HuH-7.5 (cell line): ENCODE results near the gene GALNT2.

Experiments
- DNase-seq: peaks from one replicate; pipeline ENCODE4 v3.0.0; 2011; ENCODE audit warnings: low spot score

The GALNT2 gene

DNA sequence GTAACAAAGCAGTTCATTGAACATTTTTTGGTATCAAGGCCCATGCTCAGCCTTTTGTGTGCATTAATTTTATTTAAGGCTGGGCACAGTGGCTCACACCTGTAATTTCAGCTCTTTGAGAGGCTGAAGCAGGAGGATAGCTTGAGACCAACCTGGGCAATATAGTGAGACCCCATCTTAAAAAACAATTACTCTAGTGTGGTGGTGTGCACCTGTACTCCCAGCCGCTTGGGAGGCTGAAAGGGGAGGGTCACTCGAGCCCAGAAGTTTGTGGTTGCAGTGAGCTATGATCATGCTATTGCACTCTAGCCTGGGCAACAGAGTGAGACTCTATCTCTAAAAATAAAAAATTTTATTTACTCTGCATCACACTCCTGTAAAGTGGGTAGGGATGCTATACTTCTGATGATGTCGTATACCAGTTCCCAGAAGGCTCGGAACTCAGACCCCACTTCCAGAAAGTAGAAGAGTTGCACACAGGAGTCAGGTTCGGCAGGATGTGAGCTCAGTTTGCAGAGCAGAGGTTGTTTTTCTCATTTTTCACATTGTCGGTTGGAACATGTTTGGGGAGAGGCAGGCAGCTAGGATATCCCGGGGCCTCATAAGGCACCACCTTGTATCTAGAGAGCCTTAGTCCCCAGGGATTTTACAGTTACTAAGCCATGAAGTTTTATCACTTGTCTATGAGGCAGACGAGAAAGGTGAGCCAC, 144.6 kb downstream of the GALNT2 start:
- DNase-seq = no peak

DNA sequence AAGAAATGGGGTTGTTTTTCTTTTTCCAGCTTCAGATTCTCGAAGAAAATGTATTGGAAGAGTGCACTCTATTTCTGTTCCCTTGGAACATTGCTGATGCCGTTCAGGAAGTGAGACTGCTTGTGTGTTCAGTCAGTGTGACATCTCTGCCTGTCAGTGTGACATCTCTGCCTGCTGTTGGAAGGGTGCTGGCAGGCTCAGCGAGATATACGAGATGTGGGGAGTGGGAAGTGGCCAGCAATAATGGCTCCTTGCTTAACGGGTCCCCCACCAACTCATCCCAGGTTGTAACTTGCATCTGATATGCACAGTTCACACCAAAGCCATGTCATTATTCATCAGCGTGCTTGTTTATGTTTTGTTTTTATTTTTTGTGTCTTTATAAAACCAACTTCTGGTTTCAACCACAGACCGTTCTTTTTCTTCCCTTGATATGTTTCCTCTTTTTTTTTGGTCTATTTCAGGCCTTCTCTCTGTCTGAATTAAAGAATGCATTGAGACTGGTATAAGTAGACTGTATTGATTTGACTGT, 145.4 kb downstream of the GALNT2 start:
- no peak for DNase-seq

DNA sequence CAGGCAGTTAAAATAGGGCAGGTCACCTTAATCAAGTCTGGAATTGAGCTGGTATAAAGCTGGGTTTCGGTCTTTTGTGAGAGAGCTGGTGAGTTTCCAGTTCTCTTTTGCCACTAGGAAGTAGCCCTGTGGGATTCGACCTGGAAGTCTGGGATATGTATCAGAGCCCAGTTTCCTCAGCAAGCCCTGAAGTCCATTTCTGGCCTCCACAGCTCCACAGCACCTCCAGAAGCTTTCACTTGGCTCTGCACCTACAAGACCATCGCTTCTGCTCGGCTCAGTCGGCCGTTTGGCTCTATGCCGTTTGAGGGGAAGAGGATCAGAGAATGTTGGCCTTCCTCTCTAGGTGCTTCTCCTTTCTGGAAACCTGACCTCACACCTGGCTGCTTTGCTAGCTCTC, 148.0 kb downstream of the GALNT2 start:
- no peak for DNase-seq

GRCh38 chr1:230215529-230215928, 148.5 kb downstream of the GALNT2 start:
- DNase-seq = no peak

DNA sequence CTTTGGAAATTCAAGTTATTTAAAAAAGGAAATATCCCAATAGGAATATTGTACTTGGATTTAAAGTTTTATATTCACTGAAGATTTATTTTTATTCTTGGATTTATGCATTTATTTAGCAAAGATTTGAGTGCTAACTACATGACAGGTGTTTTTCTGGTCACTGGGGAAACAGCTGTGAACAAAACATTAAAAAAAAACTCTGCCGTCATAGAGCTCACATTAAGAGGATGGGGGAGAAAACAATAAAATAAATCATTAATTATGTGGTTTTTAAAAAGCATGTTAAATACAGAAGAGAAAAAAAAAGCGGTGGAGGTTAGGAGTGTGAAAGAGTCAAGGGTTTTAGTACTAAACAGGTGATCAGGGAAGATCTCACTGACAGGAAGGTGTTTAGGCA, 149.9 kb downstream of the GALNT2 start:
- DNase-seq = no peak

- DNase-seq = no peak
Observed at GRCh38 chr1:230218667-230219066, 151.6 kb downstream of the GALNT2 start.

GRCh38 chr1:230219174-230220067, 152.4 kb downstream of the GALNT2 start:
- no peak for DNase-seq

DNA sequence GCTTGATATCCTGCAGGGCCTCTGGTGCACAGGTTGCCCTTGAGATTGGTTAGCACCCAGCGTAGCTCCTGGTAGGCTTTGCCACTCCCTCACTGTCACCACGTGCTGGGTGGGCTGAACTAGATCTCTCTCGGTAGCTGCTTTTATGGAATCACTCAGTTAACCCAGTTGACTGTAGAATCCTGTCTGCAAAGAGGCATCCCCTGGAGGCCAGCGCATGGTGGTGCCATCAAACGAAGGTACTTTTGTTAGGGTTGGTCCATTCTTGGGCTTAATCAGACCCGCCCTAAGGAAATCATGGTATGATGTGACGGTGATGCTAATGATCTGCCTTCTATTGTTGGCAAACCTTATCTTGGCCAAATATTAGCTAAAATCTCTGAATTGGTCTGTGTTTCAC, 153.4 kb downstream of the GALNT2 start:
- DNase-seq = no peak

DNA sequence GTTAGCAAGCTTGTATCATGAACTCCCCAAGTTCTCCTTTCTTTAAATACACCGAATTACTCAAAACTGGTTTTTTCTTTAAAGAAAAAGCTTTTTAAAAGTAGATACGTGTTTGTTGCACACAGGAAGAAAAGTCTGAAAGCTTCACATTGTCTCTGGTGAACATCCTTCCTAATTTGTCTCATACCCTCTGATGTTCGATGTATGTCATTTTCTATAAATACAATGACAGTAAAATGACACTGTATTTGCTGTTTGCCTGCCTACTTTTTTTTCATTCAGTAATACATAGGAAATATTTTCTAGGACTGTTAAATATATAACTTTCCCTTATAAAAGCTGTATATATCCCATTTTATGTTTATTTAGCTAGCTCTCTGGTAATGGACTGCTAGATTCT, 153.9 kb downstream of the GALNT2 start:
- DNase-seq = no peak

DNA sequence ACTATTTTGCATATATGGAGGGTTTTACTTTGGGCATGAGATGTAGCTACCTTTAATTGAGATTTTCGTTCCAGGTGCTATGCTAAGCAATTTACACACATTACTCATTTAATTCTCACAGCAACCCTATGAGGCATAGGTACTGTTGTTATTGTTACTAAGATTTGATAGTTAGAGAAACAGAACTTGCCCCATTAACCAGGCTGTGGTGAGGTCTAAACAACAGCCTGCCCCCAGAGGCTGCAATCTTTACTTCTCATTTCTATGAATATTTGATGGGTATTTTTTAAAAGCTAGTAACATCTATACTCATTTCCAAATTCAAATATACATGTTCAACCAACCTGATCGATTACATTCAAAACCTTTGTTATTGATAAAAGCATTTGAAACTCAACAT, 155.6 kb downstream of the GALNT2 start:
- no peak for DNase-seq

- no peak for DNase-seq
Observed at GRCh38 chr1:230224101-230224960, 157.3 kb downstream of the GALNT2 start.

DNA sequence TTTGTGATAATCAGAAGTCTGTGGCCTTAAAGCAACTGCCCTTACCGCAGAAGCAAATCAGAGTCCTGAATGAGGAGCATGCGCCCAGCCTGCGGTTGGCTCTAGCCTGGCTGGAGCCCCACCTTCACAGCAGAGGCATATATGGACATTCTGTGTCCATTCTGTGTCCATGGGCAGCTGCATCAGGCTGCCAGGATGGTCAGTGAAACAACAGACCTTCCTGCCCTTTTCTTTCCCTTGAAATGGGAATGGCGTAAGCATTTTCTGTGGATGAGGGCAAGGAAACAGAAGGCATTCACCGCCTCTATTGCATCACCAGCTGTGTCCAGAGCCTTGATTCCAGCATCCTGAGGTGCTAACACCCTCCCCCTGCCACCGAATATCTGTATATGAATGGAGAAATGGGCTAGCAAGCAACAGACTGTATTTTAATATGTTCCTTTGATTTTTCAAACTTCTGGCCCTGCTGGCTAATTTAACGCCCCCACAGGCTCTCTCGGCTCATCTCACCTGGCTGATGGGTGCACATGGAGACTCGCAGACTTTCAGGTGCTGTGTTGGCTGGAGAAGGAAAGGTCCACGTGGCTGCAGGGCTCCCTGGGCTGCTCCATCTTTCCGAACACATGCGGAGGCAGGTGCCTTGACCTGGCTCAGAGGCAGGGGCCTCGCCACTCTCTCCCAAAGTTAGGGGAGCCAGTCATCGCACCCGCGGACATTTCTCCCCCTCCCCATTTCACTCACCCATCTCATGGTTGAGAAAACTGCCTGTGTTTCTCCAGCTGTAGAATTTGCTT, 159.2 kb downstream of the GALNT2 start:
- no peak for DNase-seq

DNA sequence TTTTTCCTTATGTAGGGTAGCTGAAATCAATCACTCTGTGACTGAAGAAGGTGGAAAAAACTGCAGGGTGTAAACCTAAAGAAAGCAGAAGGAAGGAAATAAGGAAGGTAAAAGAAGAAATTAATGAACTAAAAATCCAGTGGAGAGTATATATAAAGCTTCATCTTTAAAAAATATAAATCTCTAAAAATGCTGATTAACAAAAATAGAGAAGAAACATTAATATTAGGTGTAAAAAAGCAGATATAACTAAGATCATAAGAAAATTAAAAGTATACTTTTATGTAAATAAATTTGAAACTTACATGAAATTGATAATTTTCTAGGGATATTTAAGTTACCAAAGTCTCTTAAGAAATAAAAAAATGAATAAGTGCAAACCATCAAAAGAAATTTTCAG, 159.8 kb downstream of the GALNT2 start:
- no peak for DNase-seq

GRCh38 chr1:230228236-230228897, 161.3 kb downstream of the GALNT2 start:
- no peak for DNase-seq

GRCh38 chr1:230230273-230230672, 163.2 kb downstream of the GALNT2 start:
- DNase-seq = no peak

DNA sequence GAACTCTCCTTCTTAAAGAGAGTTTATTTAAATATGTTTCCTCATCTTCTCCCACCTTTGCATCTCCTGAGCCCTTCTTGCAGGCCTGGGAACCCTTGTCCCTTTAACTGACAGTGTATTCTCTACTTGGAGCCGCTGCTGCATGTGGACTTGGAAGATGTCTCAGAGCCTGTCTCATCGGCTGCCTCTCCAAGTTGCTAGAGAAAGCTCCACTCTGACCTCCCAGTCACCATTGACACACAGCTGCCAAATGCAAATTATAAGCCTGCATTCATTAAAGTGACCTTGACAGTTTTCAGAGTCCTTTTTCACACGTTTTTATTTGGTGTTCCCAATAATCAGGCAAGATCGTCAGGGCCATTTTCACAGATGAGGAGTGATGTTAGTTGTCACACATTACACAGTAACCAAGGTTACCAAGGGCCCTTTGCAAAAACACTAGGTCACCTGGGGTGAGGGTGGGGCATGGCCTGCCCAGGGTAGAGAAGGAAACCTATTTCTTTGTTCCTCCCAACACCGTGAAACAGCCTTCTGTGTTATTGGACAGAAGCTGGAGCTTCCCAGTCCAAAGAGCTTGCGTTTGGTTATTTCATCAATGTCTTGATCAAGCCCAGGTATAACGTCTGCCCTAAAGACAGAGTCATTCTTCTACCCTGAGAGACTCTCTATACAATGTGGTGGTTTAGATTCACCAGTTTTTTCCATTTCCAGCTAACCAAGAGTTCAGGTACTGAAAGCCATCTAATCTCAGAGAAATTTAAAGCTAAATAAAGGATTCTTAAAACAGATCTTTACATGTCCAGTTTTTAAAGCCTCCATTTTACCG, 164.1 kb downstream of the GALNT2 start:
- DNase-seq = no peak

- DNase-seq = no peak
Observed at GRCh38 chr1:230231774-230232145, 164.7 kb downstream of the GALNT2 start.

GRCh38 chr1:230232371-230232771, 165.3 kb downstream of the GALNT2 start:
- no peak for DNase-seq

GRCh38 chr1:230233786-230234185, 166.7 kb downstream of the GALNT2 start:
- DNase-seq = no peak

DNA sequence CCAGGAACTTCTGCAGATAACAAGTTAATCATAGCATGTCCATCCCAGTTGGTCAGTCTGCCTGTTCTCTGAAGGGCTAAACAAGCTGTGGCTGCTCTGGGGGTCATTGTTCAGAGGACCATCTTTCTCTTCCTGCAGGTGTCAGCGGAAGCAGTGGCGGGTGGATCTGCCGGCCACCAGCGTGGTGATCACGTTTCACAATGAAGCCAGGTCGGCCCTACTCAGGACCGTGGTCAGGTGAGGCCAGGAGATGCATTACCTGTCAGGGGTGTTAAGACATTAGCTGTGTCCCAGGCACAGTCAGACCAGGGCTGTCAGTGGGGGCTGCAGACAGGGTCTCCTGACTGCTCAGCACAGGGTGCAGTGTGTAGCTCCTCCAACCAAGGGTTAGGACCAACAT, 168.8 kb downstream of the GALNT2 start:
- no peak for DNase-seq
